ENCODE results near the gene DNAH8.

GRCh38 chr6:38687043-38687353, 28.1 kb upstream of the DNAH8 start:
- no peak for TF ChIP-seq MAX (IDR thresholded peaks at IDR 0.05; ENCODE audit: low read depth)
- TF ChIP-seq POLR2AphosphoS5 (IDR thresholded peaks at IDR 0.05; ENCODE audit: low read depth, low read length), result no peak
- no peak for TF ChIP-seq CTCF (IDR thresholded peaks at IDR 0.05)
- no peak for TF ChIP-seq NFIC (IDR thresholded peaks at IDR 0.05; ENCODE audit: borderline replicate concordance)
- TF ChIP-seq SMC3 (IDR thresholded peaks at IDR 0.05; ENCODE audit: low read depth, low read length), result no peak
- TF ChIP-seq RAD21 (IDR thresholded peaks at IDR 0.05; ENCODE audit: low read length), result no peak
- TF ChIP-seq REST (IDR thresholded peaks at IDR 0.05; ENCODE audit: low read depth, low read length), result no peak
- TF ChIP-seq ELF1 (IDR thresholded peaks at IDR 0.05), result no peak
